GM21367 (cell line): ENCODE measurements around the gene ATP6V1C2.

Experiments
- ATAC-seq: cut with Tn5 transposase; IDR thresholded peaks from one replicate; pipeline ENCODE4 v1.9.1; 2021; ENCODE audit not compliant: unreplicated experiment

ATP6V1C2 gene

DNA sequence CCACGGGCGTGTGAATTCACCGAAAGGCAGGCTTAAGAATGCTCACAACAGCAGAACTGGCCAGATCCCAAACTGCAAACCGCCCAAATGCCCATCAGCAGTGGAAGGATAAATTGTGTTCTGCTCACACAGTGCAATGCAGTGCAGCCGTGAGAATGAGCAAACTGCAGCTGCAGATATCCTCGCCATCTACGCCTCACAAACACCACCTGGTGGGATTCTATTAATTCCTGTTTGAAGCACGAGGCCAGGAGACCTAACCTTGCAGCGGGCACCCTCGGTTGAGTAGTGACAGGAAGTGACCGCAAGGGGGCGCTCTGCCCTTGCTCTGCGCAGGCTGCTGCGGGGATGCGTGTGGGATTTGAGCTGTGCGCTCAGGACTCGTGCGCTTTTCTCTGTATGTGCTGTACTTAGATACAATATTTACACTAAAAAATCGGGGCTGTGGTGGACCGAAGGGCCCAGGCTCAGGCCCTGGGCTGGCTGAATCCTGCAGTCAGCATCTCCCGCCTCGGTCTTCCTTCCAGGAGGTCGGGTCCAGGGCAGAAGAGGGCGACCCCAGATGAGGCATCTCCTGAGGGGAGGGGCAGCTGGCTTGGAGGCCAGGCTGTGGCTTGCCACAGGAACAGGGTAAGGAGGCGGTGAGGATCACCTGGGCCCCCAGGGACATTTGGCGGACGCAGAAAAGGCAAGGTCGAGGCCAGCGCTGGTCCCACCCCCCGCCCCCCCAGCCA, 110.9 kb downstream of the ATP6V1C2 start:
- peak; percentile 76 for ATAC-seq

DNA sequence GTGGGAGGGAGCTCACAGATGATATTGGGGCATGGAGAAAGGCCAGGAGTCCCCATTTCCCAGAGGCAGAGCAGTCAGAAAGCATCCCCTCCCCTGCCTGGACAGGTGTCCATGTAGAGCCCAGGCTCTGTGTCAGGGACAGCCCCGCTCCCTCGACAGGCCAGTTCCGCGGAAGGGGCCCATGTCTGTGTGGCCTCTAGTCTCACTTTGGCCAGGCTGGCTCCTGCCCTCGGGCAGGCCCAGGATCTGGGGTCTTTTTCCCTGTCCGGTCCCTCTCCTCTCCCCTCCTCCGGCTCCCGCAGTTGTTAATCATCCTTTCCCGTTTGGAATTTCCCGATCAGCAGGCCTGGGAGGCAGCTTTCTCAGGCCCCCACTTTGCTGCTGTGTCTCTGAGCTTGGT, 111.6 kb downstream of the ATP6V1C2 start:
- ATAC-seq: no peak

DNA sequence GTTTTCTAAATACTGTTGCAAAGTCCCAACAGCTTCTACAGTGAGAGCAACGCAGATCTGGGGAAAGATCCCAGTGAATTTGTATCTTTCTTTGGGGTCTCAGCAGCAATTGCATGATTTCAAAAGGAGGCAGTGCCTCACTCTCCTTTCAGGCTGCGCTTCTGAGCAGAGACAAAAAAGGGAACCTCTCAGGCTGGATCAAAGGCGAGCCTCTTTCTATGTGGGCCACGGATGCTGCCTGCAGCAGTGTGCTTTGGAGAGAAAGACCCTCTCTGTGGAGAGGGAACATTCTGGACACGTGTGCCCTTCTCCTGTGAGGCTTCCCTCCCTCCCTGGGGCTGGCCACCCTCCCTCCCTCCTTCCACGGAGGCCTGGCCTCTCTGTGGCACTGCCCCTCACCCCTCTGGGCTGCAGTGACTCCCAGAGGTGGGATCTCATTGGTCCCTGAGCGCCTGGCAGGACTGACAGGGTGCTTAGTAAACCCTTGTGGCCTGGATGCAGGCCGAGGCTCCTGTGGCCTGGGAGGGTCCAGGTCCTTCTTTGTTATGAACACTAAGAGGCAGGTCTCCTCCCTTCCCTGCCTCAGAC, 112.7 kb downstream of the ATP6V1C2 start:
- no peak for ATAC-seq
